Right lobe of liver (tissue), 6 donors: ENCODE results near the gene MYO5C. TPM values are rescaled to one million over a fixed set of nuclear protein-coding genes. Genes with fewer than 3 reads are reported as not detected.

ENCODE experiments used
- ATAC-seq, 4 donors: fragments of 200-7000 bp; cut with Tn5 transposase; one replicate each; pipeline ENCODE4 v1.9.1; 2020; ENCODE audit warnings: mild to moderate bottlenecking in 4 of 4, moderate library complexity in 4 of 4
- DNase-seq, 3 donors: peaks; one replicate each; pipeline ENCODE4 v3.0.0-alpha.2; 2020
- H3K27ac ChIP-seq, 3 donors: fragments of 200-600 bp; one replicate each; pipeline ENCODE4 v1.8.0; 2022
- H3K27me3 ChIP-seq, 2 donors: fragments of 200-600 bp; one replicate each; pipeline ENCODE4 v1.8.0; 2022
- H3K36me3 ChIP-seq, 4 donors: fragments of 200-600 bp; sonication (generic) in 1 of 4; one replicate each; pipeline versions ENCODE4 v1.5.1 to v1.8.0; 2017 to 2022; ENCODE audit warnings: control low read depth in 1 of 4
- H3K4me1 ChIP-seq, 4 donors: fragments of 200-600 bp; sonication (generic) in 1 of 4; one replicate each; pipeline versions ENCODE4 v1.5.1 to v1.8.0; 2017 to 2022; ENCODE audit warnings: control low read depth in 1 of 4
- H3K4me3 ChIP-seq, 3 donors: fragments of 200-600 bp; one replicate each; pipeline ENCODE4 v1.8.0; 2022
- H3K9me3 ChIP-seq, 4 donors: fragments of 200-600 bp; sonication (generic) in 1 of 4; one replicate each; pipeline versions ENCODE4 v1.5.1 to v1.8.0; 2017 to 2022; ENCODE audit warnings: control low read depth in 1 of 4
- POLR2A ChIP-seq: fragments of 450-650 bp; IDR thresholded peaks from one replicate; pipeline ENCODE4 v1.6.1; 2017; ENCODE audit warnings: antibody characterized with exemption, mild to moderate bottlenecking
- WGBS: methylation state at CpG from one replicate; pipeline ENCODE4 v1.1.6; 2018; ENCODE audit warnings: low coverage, low lambda C conversion rate; ENCODE audit not compliant: insufficient coverage; ENCODE audit errors: missing lambda C conversion rate; 5-methylcytosine and 5-hydroxymethylcytosine counted together
- intact Hi-C, 2 donors: fragments of 100-400 bp; cut with DNase I; formaldehyde crosslinking; loops; one replicate each; pipeline versions ENCODE4 v1.11.2 to v1.14.1; 2022
- total RNA-seq, 6 experiments: library from RNA; depleted of rRNA in 2 of 6; stranded (reverse); fragments of >200 nt in 2 of 6; fragmentation: NEBNext Ultra II Directional in 3 of 6; extraction: Animal tissue kit (Norgen Biotek cat#: 25700) in 3 of 6; gene quantifications; one replicate each; pipeline versions ENCODE4 v1.1.0 to v1.2.4, GENCODE V29; 2016 to 2023
- TF ChIP-seq, protein P1 (sequence below), 4 donors: fragments of 200-600 bp in 3 of 4; fragments of 450-650 bp in 1 of 4; IDR thresholded peaks; one replicate each; pipeline versions ENCODE4 v1.5.1 to v1.8.0; 2016 to 2022; ENCODE audit warnings: antibody characterized with exemption in 4 of 4, mild to moderate bottlenecking in 2 of 4
- donor health status: DM: no; HTN: yes; CAD: no.
- donor health status: DM: no; HTN: no; CAD: no.
- donor health status: DM: no; HTN: no; CAD: no.
- donor health status: DM: no; HTN: yes; CAD: no.
- donor health status: DM: no; HTN: yes; CAD: no.

MYO5C gene
- total RNA-seq, 6 experiments from 2014 or later, result 5.8 to 10.2 (median 7.1) TPM

DNA sequence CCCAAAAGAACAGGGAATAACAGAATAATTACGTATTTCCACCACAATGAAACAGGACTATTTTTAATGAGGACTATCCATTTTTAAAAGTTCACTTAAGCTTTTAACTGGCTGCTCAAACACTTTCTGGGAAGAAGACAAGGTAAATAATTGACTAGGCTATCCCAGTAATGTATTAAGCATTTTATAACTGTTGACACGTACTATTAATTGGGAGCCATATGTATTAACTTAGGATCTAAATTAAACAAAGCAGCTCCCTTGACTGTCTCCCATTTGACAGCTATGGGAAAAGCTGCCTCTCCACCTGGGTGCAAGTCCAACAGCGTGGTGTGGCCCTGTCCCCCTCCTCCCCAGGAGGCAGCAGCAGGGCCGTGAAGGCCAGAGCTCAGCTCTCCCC is 36.1 kb downstream of the MYO5C start:
- Histone ChIP-seq H3K4me3 (no peak overlapping the region), H3K4me1 (no peaks in the 10 kb centered on the region), H3K27me3 (no peaks in the 10 kb centered on the region), H3K36me3 (no peaks in the 10 kb centered on the region), H3K9me3 (no peaks in the 10 kb centered on the region), H3K27ac (no peak overlapping the region)
- DNase-seq, result no peak
- no peak for ATAC-seq
- 68% methylated on average over 2 of the region's 4 CpGs for WGBS
- intact Hi-C loops, result no loop called here
- TF ChIP-seq, protein P1, sequence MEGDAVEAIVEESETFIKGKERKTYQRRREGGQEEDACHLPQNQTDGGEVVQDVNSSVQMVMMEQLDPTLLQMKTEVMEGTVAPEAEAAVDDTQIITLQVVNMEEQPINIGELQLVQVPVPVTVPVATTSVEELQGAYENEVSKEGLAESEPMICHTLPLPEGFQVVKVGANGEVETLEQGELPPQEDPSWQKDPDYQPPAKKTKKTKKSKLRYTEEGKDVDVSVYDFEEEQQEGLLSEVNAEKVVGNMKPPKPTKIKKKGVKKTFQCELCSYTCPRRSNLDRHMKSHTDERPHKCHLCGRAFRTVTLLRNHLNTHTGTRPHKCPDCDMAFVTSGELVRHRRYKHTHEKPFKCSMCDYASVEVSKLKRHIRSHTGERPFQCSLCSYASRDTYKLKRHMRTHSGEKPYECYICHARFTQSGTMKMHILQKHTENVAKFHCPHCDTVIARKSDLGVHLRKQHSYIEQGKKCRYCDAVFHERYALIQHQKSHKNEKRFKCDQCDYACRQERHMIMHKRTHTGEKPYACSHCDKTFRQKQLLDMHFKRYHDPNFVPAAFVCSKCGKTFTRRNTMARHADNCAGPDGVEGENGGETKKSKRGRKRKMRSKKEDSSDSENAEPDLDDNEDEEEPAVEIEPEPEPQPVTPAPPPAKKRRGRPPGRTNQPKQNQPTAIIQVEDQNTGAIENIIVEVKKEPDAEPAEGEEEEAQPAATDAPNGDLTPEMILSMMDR (IDR thresholded peaks at IDR 0.05), result no peak
- no peak for TF ChIP-seq POLR2A

DNA sequence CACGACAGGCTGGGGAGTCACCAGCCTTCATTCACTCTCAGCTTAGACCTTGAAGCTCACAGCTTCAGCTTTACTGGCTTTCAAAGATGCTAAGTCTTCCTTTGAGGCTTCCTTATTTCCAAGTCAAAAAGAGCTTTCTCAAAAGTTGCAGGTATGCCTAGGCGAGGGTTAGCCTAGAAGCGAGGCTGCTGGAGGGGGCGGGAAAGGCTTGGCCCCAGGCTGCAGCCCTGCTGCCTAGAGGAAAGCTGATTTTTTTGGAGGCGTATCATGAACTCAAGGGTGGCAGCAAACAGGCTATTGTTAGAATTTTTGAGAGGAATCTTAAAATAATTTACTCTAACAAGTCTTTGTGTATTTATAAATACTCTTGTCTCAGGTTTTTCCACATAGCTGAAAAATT is 37.1 kb downstream of the MYO5C start:
- Histone ChIP-seq H3K4me1 (no peaks in the 10 kb centered on the region), H3K27me3 (no peaks in the 10 kb centered on the region), H3K9me3 (no peaks in the 10 kb centered on the region), H3K4me3 (no peak overlapping the region), H3K36me3 (no peaks in the 10 kb centered on the region), H3K27ac (no peak overlapping the region)
- intact Hi-C loops, result no loop called here
- DNase-seq (no peak), ATAC-seq (no peak)
- WGBS, result 98% methylated on average over 4 of the region's 5 CpGs
- TF ChIP-seq, protein P1 (IDR thresholded peaks at IDR 0.05), result no peak
- TF ChIP-seq POLR2A, result no peak

DNA sequence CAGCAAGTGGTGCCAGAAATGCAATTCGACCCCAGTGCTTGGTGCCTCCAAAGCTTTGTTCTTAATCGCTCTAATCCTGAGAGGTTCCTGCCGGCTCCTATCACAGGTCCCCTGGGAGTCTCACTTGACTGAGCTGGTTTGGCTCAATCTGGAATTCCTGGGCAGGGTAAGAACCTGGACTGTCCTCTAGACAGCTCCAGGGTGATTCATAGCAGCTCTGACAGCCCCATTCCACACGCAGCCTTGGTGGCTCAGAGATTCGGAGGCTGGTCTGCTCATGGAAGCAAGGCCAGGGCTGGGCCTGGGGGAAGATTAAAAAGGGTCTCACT is 37.9 kb downstream of the MYO5C start:
- TF ChIP-seq POLR2A, result no peak
- TF ChIP-seq, protein P1 (IDR thresholded peaks at IDR 0.05), result no peak
- H3K4me1 ChIP-seq, result no peaks in the 10 kb centered on the region
- no peak overlapping the region for H3K27ac ChIP-seq
- intact Hi-C loops, result no loop called here
- WGBS, result 70% methylated on average over 3 of the region's 5 CpGs
- no peaks in the 10 kb centered on the region for H3K27me3 ChIP-seq
- no peaks in the 10 kb centered on the region for H3K9me3 ChIP-seq
- no peak overlapping the region for H3K4me3 ChIP-seq
- H3K36me3 ChIP-seq, result peaks cover 0 to 2% (median 0%) of the 10 kb centered on the region in 4 donors
- ATAC-seq (no peak), DNase-seq (no peak)

DNA sequence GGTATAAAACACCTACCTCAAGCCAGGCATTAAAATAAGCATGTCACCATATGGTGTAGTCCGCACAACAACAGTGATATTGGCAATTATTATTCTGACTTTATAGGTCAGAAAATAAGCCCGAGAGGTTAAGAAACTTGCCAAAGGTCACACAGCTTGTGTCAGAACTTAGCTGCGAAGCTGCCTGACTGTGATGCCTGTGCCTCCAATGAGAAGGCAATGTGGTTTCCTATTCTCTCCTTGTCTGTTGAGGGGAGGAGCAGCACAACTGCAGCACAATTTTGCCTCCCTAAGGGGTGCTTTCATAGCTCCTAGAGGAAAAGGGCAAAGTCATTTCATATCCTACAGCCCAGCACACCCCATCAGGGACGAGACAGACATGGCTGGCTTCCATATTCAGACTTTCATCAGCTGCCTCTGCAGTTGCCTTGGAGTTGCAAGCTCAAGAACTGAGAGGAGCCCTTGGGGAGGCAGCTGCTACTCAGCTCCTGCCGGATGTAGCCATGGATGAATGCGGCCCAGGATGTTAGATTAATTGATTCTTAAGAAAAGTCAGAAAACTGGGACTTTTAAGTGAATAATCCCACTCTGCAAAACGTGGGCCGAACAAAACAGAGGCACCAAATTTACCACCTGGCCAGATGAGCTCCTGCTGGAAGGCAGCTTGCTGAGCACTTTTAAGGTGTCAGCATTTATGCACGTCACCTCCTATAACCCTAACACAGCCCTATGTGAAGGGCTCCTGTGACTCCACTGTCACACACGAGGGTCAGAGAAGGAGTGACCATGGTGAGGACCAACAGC is 38.5 kb downstream of the MYO5C start:
- Histone ChIP-seq H3K4me1 (no peaks in the 10 kb centered on the region), H3K27me3 (no peaks in the 10 kb centered on the region), H3K9me3 (no peaks in the 10 kb centered on the region), H3K27ac (no peak overlapping the region), H3K36me3 (peaks cover 0 to 3% (median 0%) of the 10 kb centered on the region in 4 donors), H3K4me3 (no peak overlapping the region)
- intact Hi-C loops, result no loop called here
- DNase-seq (no peak), ATAC-seq (no peak)
- no peak for TF ChIP-seq POLR2A
- TF ChIP-seq, protein P1 (IDR thresholded peaks at IDR 0.05), result no peak
- 84% methylated on average over 8 of the region's 10 CpGs for WGBS
